ENCODE results near the gene PLCD3. TPM values are rescaled to one million over a fixed set of nuclear protein-coding genes. Genes with fewer than 3 reads are reported as not detected.

PLCD3 gene
- total RNA-seq, 4 donors from 2014 or later, result 1.5 to 90.8 (median 8.9) TPM

DNA sequence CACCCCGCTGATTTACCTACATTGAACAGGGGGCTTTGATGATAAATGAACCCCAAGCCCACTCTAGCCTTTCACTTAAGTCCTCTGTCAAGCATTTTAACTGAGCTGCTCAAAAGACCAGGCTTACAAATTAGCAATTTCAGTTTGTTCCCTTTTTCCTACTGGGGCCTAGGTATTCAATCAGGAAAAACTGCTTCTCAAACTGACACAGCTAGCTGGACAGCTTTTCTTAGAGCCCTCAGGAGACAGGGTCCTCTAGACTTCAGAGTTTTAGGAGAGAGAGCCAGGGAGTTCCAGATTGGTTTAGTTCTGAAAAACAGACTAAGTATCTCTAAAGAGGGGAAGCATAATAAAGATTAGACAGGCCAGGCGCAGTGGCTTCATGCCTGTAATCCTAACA, 23.2 kb upstream of the PLCD3 start:
- Histone ChIP-seq H3K27ac (no peak overlapping the region), H3K27me3 (no peaks in the 10 kb centered on the region), H3K9me3 (no peaks in the 10 kb centered on the region), H3K36me3 (no peaks in the 10 kb centered on the region), H3K4me1 (peaks cover 0 to 10% of the 10 kb centered on the region in 2 donors), H3K4me3 (no peak overlapping the region)
- TF ChIP-seq, protein P1, sequence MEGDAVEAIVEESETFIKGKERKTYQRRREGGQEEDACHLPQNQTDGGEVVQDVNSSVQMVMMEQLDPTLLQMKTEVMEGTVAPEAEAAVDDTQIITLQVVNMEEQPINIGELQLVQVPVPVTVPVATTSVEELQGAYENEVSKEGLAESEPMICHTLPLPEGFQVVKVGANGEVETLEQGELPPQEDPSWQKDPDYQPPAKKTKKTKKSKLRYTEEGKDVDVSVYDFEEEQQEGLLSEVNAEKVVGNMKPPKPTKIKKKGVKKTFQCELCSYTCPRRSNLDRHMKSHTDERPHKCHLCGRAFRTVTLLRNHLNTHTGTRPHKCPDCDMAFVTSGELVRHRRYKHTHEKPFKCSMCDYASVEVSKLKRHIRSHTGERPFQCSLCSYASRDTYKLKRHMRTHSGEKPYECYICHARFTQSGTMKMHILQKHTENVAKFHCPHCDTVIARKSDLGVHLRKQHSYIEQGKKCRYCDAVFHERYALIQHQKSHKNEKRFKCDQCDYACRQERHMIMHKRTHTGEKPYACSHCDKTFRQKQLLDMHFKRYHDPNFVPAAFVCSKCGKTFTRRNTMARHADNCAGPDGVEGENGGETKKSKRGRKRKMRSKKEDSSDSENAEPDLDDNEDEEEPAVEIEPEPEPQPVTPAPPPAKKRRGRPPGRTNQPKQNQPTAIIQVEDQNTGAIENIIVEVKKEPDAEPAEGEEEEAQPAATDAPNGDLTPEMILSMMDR (IDR thresholded peaks at IDR 0.05), result no peak
- no peak for TF ChIP-seq POLR2A (IDR thresholded peaks at IDR 0.05)
- DNase-seq, result no peak
- intact Hi-C loops (cut with DNase I; ENCODE audit: low total_unique reads), result no loop called here

DNA sequence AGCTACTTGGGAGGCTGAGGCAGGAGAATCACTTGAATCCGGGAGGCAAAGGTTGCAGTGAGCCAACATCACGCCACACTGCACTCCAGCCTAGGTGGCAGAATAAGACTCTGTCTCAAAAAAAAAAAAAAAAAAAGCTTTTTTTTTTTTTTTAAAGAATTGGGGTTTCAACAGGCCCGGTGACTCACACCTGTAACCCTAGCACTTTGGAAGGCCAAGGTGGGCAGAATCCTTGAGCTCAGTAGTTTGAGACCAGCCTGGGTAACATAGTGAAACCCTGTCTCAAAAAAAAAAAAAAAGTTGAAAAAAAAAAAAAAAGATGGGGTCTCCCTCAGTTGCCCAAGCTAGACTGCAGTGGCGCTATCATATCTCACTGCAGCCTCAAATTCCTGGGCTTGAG, 22.7 kb upstream of the PLCD3 start:
- TF ChIP-seq, protein P1 (IDR thresholded peaks at IDR 0.05), result no peak
- no peak for TF ChIP-seq POLR2A (IDR thresholded peaks at IDR 0.05)
- Histone ChIP-seq H3K4me1 (peaks cover 0 to 10% of the 10 kb centered on the region in 2 donors), H3K27me3 (no peaks in the 10 kb centered on the region), H3K9me3 (no peaks in the 10 kb centered on the region), H3K27ac (no peak overlapping the region), H3K36me3 (no peaks in the 10 kb centered on the region), H3K4me3 (no peak overlapping the region)
- intact Hi-C loops (cut with DNase I; ENCODE audit: low total_unique reads), result no loop called here
- no peak for DNase-seq

DNA sequence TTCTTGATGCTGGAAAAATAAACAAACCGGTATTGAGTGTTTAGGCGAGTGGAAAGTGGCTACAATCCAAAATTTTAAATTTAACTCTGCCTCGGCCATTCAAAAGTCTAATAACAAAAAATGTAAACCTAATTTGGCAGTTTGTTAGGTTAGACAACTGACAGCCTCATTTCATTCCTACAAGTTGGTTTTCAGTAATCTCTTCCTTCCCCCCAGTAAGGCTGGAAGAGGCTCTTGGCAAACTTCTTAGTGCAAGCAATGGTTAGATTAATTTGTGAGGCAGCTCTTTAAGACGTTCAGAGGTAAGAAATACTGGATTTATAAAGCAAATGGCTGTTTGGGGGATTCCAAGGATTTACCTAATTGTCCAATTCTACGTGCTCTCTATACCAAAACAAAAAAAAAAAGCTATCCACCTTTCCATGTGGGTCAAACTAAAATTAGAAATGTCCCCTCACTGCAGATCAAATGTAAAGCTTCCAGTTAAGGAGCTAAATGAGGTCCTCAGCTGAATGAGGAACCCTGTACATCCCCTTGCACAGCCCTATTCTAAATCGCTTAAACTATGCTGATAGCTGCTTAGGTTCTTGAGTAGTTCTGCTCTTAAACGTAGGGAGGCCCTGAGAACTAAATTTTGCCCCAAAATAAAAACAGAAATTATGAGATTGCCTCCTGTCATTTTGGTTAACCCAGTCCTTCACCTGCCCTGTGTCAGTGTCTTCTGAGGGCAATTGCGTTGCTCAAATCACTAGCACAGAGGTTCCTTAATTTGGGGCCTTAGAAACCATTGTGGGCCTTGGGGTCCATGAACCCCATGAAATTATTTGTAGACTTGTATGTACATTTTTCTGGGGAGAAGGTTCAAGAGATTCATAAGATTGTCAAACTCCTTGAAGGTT, 18.8 kb upstream of the PLCD3 start:
- H3K4me1 ChIP-seq, result peaks cover 6% of the 10 kb centered on the region in 2 donors
- no peaks in the 10 kb centered on the region for H3K9me3 ChIP-seq
- peak overlapping the region; percentile 58 to 99 for H3K27ac ChIP-seq
- H3K27me3 ChIP-seq, result no peaks in the 10 kb centered on the region
- H3K36me3 ChIP-seq, result no peaks in the 10 kb centered on the region
- intact Hi-C loops (cut with DNase I; ENCODE audit: low total_unique reads), result no loop called here
- DNase-seq, result no peak
- TF ChIP-seq, protein P1 (IDR thresholded peaks at IDR 0.05), result no peak
- no peak for TF ChIP-seq POLR2A (IDR thresholded peaks at IDR 0.05)
- H3K4me3 ChIP-seq, result peak overlapping the region; percentile 71 to 76

DNA sequence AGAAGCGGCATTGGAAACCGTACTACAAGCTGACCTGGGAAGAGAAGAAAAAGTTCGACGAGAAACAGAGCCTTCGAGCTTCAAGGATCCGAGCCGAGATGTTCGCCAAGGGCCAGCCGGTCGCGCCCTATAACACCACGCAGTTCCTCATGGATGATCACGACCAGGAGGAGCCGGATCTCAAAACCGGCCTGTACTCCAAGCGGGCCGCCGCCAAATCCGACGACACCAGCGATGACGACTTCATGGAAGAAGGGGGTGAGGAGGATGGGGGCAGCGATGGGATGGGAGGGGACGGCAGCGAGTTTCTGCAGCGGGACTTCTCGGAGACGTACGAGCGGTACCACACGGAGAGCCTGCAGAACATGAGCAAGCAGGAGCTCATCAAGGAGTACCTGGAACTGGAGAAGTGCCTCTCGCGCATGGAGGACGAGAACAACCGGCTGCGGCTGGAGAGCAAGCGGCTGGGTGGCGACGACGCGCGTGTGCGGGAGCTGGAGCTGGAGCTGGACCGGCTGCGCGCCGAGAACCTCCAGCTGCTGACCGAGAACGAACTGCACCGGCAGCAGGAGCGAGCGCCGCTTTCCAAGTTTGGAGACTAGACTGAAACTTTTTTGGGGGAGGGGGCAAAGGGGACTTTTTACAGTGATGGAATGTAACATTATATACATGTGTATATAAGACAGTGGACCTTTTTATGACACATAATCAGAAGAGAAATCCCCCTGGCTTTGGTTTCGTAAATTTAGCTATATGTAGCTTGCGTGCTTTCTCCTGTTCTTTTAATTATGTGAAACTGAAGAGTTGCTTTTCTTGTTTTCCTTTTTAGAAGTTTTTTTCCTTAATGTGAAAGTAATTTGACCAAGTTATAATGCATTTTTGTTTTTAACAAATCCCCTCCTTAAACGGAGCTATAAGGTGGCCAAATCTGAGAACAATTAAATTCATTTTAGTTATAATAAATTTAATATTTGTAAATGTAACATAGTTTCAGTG, 17.7 kb upstream of the PLCD3 start:
- intact Hi-C loops (cut with DNase I; ENCODE audit: low total_unique reads), result no loop called here
- H3K36me3 ChIP-seq, result no peaks in the 10 kb centered on the region
- peak overlapping the region; percentile 97 to 99 for H3K27ac ChIP-seq
- TF ChIP-seq POLR2A (IDR thresholded peaks at IDR 0.05), result no peak
- TF ChIP-seq, protein P1 (IDR thresholded peaks at IDR 0.05), result no peak
- peak; percentile 75 to 80 for DNase-seq
- H3K27me3 ChIP-seq, result no peaks in the 10 kb centered on the region
- no peaks in the 10 kb centered on the region for H3K9me3 ChIP-seq
- H3K4me3 ChIP-seq, result peak overlapping the region; percentile 71 to 76
- H3K4me1 ChIP-seq, result peaks cover 7 to 8% of the 10 kb centered on the region in 2 donors
